Measurements from ENCODE around the gene NRCAM.
A peak's percentile ranks its signal among the peaks of the same experiment; 100 is the strongest.

- TF ChIP-seq, protein P1, sequence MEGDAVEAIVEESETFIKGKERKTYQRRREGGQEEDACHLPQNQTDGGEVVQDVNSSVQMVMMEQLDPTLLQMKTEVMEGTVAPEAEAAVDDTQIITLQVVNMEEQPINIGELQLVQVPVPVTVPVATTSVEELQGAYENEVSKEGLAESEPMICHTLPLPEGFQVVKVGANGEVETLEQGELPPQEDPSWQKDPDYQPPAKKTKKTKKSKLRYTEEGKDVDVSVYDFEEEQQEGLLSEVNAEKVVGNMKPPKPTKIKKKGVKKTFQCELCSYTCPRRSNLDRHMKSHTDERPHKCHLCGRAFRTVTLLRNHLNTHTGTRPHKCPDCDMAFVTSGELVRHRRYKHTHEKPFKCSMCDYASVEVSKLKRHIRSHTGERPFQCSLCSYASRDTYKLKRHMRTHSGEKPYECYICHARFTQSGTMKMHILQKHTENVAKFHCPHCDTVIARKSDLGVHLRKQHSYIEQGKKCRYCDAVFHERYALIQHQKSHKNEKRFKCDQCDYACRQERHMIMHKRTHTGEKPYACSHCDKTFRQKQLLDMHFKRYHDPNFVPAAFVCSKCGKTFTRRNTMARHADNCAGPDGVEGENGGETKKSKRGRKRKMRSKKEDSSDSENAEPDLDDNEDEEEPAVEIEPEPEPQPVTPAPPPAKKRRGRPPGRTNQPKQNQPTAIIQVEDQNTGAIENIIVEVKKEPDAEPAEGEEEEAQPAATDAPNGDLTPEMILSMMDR (conservative IDR thresholded peaks at IDR 0.05): no peak
- TF ChIP-seq ZFX (IDR thresholded peaks at IDR 0.05): 0 out of 2 replicates have a peak, but pooled peaks have one; percentile 19
Measured at GRCh38 chr7:108246227-108246837, 209.9 kb downstream of the NRCAM start.

Measured in C4-2B (cell line).